Thyroid gland (tissue), 4 donors: ENCODE data around the gene PARP9. TPM values are rescaled to one million over a fixed set of nuclear protein-coding genes. Genes with fewer than 3 reads are reported as not detected.

ENCODE experiments used
- DNase-seq, 2 donors: peaks; one replicate each; pipeline ENCODE4 v3.0.0-alpha.2; 2019
- H3K27ac ChIP-seq, 3 donors: fragments of 200-600 bp; sonication (generic); 1 replicate in 2 of 3; 2 replicates in 1 of 3; pipeline ENCODE4 v1.5.1; 2016 to 2019; ENCODE audit warnings: mild to moderate bottlenecking in 1 of 3, moderate library complexity in 1 of 3
- H3K27me3 ChIP-seq: fragments of 200-600 bp; sonication (generic); one replicate; pipeline ENCODE4 v1.5.1; 2019
- H3K36me3 ChIP-seq, 2 donors: fragments of 200-600 bp; sonication (generic); one replicate each; pipeline ENCODE4 v1.5.1; 2016 to 2019
- H3K4me1 ChIP-seq, 2 donors: fragments of 200-600 bp; sonication (generic); one replicate each; pipeline ENCODE4 v1.5.1; 2017 to 2019
- H3K4me3 ChIP-seq, 3 donors: fragments of 200-600 bp; sonication (generic); replicated peaks in 1 of 3; 1 replicate in 2 of 3; 2 replicates in 1 of 3; pipeline ENCODE4 v1.5.1; 2016; ENCODE audit warnings: mild to moderate bottlenecking in 1 of 3
- H3K9me3 ChIP-seq: fragments of 200-600 bp; sonication (generic); one replicate; pipeline ENCODE4 v1.5.1; 2017
- CTCF ChIP-seq, 6 experiments: fragments of 200-600 bp in 3 of 6; fragments of 450-650 bp in 3 of 6; sonication (generic) in 3 of 6; IDR thresholded peaks; one replicate each; pipeline ENCODE4 v1.5.1; 2016 to 2019; ENCODE audit warnings: antibody characterized with exemption in 6 of 6, mild to moderate bottlenecking in 2 of 6, inconsistent platforms in 1 of 6, moderate library complexity in 1 of 6
- POLR2A ChIP-seq, 2 donors: fragments of 450-650 bp; IDR thresholded peaks; one replicate each; pipeline ENCODE4 v1.6.1; 2017; ENCODE audit warnings: antibody characterized with exemption in 2 of 2, mild to moderate bottlenecking in 2 of 2, moderate library complexity in 1 of 2
- WGBS, 2 donors: methylation state at CpG; one replicate each; pipeline ENCODE4 v1.1.5; 2017; 5-methylcytosine and 5-hydroxymethylcytosine counted together
- intact Hi-C: fragments of 100-400 bp; cut with DNase I; formaldehyde crosslinking; loops from one replicate; pipeline ENCODE4 v1.15.1; 2023
- total RNA-seq, 4 donors: library from RNA; depleted of rRNA; stranded (reverse); fragments of >200 nt; gene quantifications; one replicate each; pipeline ENCODE4 v1.2.3, GENCODE V29; 2016

The PARP9 gene
- total RNA-seq, 4 donors from 2014 or later = 22.9 to 34.0 (median 31.5) TPM

- no peaks in the 10 kb centered on the region for H3K9me3 ChIP-seq
- intact Hi-C loops = no loop called here
- H3K27me3 ChIP-seq = no peaks in the 10 kb centered on the region
- DNase-seq = no peak
- no peaks in the 10 kb centered on the region for H3K36me3 ChIP-seq
- no peak overlapping the region for H3K27ac ChIP-seq
- TF ChIP-seq CTCF (IDR thresholded peaks at IDR 0.05) = no peak
- TF ChIP-seq POLR2A (IDR thresholded peaks at IDR 0.05) = no peak
- WGBS, 2 donors = 88 to 92% methylated on average over 6 of the region's 6 CpGs
- H3K4me3 ChIP-seq = no peak overlapping the region
- H3K4me1 ChIP-seq = peaks cover 8 to 15% of the 10 kb centered on the region in 2 donors
Measured at GRCh38 chr3:122516846-122517360, 47.2 kb downstream of the PARP9 start.

DNA sequence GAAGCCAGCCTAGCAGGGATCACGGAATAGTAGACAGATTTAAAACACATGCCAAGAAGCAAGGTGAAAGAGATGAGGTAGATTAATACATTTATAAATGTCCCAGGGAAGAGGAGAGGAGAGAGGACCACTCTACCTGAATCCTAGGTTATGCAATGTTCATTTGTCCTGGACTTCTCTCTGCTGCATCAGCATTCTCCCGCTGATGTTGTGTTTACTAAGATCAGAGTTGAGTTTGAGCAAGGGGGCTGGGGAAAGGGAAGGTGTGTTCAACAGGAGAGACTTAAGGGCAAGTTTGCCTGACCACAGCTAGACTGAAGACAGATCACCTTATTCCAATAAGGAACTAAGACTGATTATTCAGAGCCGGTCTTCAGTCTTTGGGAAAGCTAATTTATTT is 48.2 kb downstream of the PARP9 start:
- DNase-seq = no peak
- no peak for TF ChIP-seq CTCF (IDR thresholded peaks at IDR 0.05)
- no peak for TF ChIP-seq POLR2A (IDR thresholded peaks at IDR 0.05)
- WGBS, 2 donors = 87 to 93% methylated on average over 3 of the region's 3 CpGs
- Histone ChIP-seq H3K9me3 (no peaks in the 10 kb centered on the region), H3K27me3 (no peaks in the 10 kb centered on the region), H3K36me3 (no peaks in the 10 kb centered on the region), H3K27ac (no peak overlapping the region), H3K4me1 (peaks cover 8 to 21% of the 10 kb centered on the region in 2 donors), H3K4me3 (no peak overlapping the region)
- intact Hi-C loops = no loop called here

- no peaks in the 10 kb centered on the region for H3K9me3 ChIP-seq
- no peak for TF ChIP-seq CTCF (IDR thresholded peaks at IDR 0.05)
- TF ChIP-seq POLR2A (IDR thresholded peaks at IDR 0.05) = no peak
- H3K27me3 ChIP-seq = no peaks in the 10 kb centered on the region
- H3K4me1 ChIP-seq = peaks cover 8 to 23% of the 10 kb centered on the region in 2 donors
- DNase-seq = peak in 1 of 2 donors; percentile 5
- H3K27ac ChIP-seq = peak overlapping the region in 1 of 3 donors; percentile 85
- 43 to 44% methylated on average over 19 of the region's 19 CpGs for WGBS, 2 donors
- no peaks in the 10 kb centered on the region for H3K36me3 ChIP-seq
- intact Hi-C loops = no loop called here
- H3K4me3 ChIP-seq = peak overlapping the region in 2 of 3 donors; percentile 61 to 99
Measured at GRCh38 chr3:122515020-122515468, 49.1 kb downstream of the PARP9 start.

DNA sequence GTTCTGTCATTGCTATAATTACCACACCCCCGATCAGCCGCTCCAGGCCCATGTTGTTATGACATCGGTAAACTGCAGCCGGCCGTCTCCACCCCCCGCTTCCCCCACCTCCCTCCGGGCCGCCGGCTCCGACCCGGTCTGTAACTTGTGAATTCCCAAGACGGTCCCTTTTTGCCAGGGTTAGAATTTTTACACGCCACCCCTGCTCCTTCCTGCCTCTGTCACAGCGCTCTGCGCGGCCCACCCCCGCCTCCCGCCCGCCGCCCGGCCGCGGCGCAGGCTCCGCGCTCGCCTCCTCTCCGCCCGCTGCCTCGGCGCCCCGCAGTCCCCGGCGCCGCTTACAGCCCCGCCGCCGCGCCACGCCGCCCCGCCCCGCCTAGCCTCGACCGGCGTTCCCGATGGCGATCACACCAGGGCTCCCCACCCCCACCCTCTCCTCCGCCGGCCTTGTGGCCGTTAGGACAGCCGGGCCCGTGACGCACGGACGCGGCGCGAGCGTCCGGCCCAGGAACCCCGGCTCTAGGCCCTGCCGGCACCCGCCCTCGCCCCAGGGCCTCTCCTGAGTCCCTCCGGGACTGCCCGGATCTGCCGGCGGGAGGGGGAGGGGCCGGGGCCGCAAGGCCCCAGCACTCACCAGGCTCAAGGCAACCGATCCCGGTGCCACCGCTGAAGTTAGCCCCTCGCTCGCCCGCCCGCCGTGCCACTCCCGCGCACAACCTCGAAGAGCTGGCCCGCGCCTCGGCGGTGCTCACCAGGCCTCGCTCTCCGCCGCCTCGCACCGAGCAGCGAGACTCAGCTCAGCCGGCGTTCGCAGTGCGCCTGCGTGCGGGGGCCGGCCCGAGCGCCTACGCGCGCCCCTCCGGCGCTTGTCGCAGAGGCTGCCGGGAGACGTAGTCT is 49.7 kb downstream of the PARP9 start, which contains the start of gene KPNA1:
TSS of gene KPNA1 (minus strand) at position 817 of the 897 bp plus-strand sequence. CDS start 18,374 bp downstream, outside the sequence.
- TF ChIP-seq POLR2A (IDR thresholded peaks at IDR 0.05) (peak; percentile 91 to 94), CTCF (IDR thresholded peaks at IDR 0.05) (no peak)
- Histone ChIP-seq H3K4me3 (peak within 1 kb of the TSS; percentile 61 to 99 (median 88)), H3K9me3 (no peaks in the 10 kb centered on the region), H3K27me3 (no peaks in the 10 kb centered on the region), H3K4me1 (peaks cover 8 to 23% of the 10 kb centered on the region in 2 donors), H3K36me3 (no peaks in the 10 kb centered on the region), H3K27ac (peak within 1 kb of the TSS; percentile 85 to 97 (median 89))
- WGBS, 2 donors = 0% methylated on average over 34 to 51 of the region's 109 CpGs
- peak; percentile 84 for DNase-seq
- intact Hi-C loops = no loop called here
